A549 (cell line): ENCODE results near the gene SETD7. TPM values are rescaled to one million over a fixed set of nuclear protein-coding genes. Genes with fewer than 3 reads are reported as not detected.

Experiments used
- ATAC-seq, 2 experiments: fragments of 200-7000 bp in 1 of 2; fragments of >200 bp in 1 of 2; cut with Nextera tagmentation in 1 of 2; cut with Tn5 transposase in 1 of 2; 3 replicates each; pipeline versions ENCODE4 v1.8.0 to v1.9.1; 2018 to 2020; ENCODE audit warnings: mild to moderate bottlenecking in 1 of 2, moderate library complexity in 1 of 2
- CTCF ChIA-PET: fragments of 300-600 bp; sonication (Branson Sonifier 250); formaldehyde crosslinking; extraction: SDS; loops from one replicate; lab custom pipeline; 2021; ENCODE audit warnings: antibody characterized with exemption, inconsistent platforms; lab: Yijun Ruan, JAX
- POLR2A ChIA-PET: fragments of 350-600 bp; formaldehyde crosslinking; extraction: SDS; loops from one replicate; lab custom pipeline; 2021; ENCODE audit warnings: antibody characterized with exemption, inconsistent platforms; lab: Yijun Ruan, JAX
- DNase-seq, 2 experiments: peaks; one replicate each; pipeline versions ENCODE4 v3.0.0 to v3.0.0-alpha.2; 2011 to 2016; ENCODE audit warnings: low read depth in 1 of 2, low spot score in 1 of 2
- FAIRE-seq: peaks from 2 replicates; lab custom pipeline; 2011; peaks lifted over from hg19 to GRCh38; lab: Jason Lieb, UNC
- H3K27ac ChIP-seq, 2 experiments: fragments of >200 bp; sonication (Bioruptor Twin); formaldehyde crosslinking; 3 replicates each; pipeline ENCODE4 v1.5.1; 2016 to 2017
- H3K4me1 ChIP-seq: fragments of >200 bp; sonication (Bioruptor Twin); formaldehyde crosslinking; 3 replicates; pipeline ENCODE4 v1.6.1; 2016
- H3K4me2 ChIP-seq: fragments of >200 bp; sonication (Bioruptor Twin); formaldehyde crosslinking; 3 replicates; pipeline ENCODE4 v1.6.1; 2016
- H3K4me3 ChIP-seq: fragments of >200 bp; sonication (Bioruptor Twin); formaldehyde crosslinking; 3 replicates; pipeline ENCODE4 v1.5.1; 2016
- H3K9me3 ChIP-seq: fragments of >200 bp; sonication (Bioruptor Twin); formaldehyde crosslinking; 3 replicates; pipeline ENCODE4 v1.6.1; 2016
- CBX8 ChIP-seq: fragments of 200-600 bp; sonication (generic); IDR thresholded peaks from 2 replicates; pipeline ENCODE4 v1.6.1; 2016
- CEBPB ChIP-seq, 2 experiments: fragments of >200 bp in 1 of 2; sonication (Bioruptor Twin) in 1 of 2; formaldehyde crosslinking in 1 of 2; IDR thresholded peaks; 2 replicates each; pipeline ENCODE4 v1.6.1; 2012 to 2016
- EHF ChIP-seq: fragments of 250-450 bp; sonication (Bioruptor Pico); IDR thresholded peaks from 2 replicates; pipeline ENCODE4 v1.5.0; 2020; ENCODE audit warnings: mild to moderate bottlenecking
- ESRRA ChIP-seq: fragments of 150-350 bp; IDR thresholded peaks from 2 replicates; pipeline ENCODE4 v1.6.1; 2014; ENCODE audit warnings: mild to moderate bottlenecking, low read length, borderline replicate concordance
- FOSB ChIP-seq: fragments of 250-450 bp; sonication (Bioruptor Pico); IDR thresholded peaks from 2 replicates; pipeline ENCODE4 v1.5.0; 2020; ENCODE audit warnings: mild to moderate bottlenecking, moderate library complexity
- HOXB13 ChIP-seq: fragments of 250-450 bp; sonication (Bioruptor Pico); IDR thresholded peaks from 2 replicates; pipeline ENCODE4 v1.5.0; 2020; ENCODE audit warnings: low read depth, mild to moderate bottlenecking, moderate library complexity
- KDM5A ChIP-seq: fragments of 200-600 bp; sonication (generic); IDR thresholded peaks from 2 replicates; pipeline ENCODE4 v1.6.1; 2016; ENCODE audit warnings: antibody characterized with exemption, mild to moderate bottlenecking
- MAZ ChIP-seq: fragments of 150-350 bp; IDR thresholded peaks from 2 replicates; pipeline ENCODE4 v1.6.1; 2014; ENCODE audit warnings: antibody characterized with exemption, low read depth, low read length, borderline replicate concordance
- RAD21 ChIP-seq, 2 experiments: fragments of >200 bp in 1 of 2; sonication (Bioruptor Twin) in 1 of 2; formaldehyde crosslinking in 1 of 2; IDR thresholded peaks in 1 of 2; conservative IDR thresholded peaks in 1 of 2; 2 replicates in 1 of 2; 3 replicates in 1 of 2; pipeline ENCODE4 v1.6.1; 2012 to 2018; ENCODE audit warnings: inconsistent platforms in 1 of 2
- RFX5 ChIP-seq: fragments of 450-650 bp; IDR thresholded peaks from 2 replicates; pipeline ENCODE4 v1.7.1; 2014; ENCODE audit warnings: antibody characterized with exemption, mild to moderate bottlenecking, moderate library complexity
- SMC3 ChIP-seq: fragments of >200 bp; sonication (Bioruptor Twin); formaldehyde crosslinking; IDR thresholded peaks from 3 replicates; pipeline ENCODE4 v1.6.1; 2018; ENCODE audit warnings: inconsistent platforms
- ZNF302 ChIP-seq: fragments of 250-450 bp; sonication (Bioruptor Pico); IDR thresholded peaks from 2 replicates; pipeline ENCODE4 v1.9.0; 2021; ENCODE audit warnings: inconsistent platforms, mild to moderate bottlenecking, moderate library complexity
- WGBS: methylation state at CpG from one replicate; pipeline ENCODE4 v1.1.6; 2017; ENCODE audit errors: missing lambda C conversion rate; 5-methylcytosine and 5-hydroxymethylcytosine counted together
- polyA plus RNA-seq, 4 experiments: library from polyadenylated mRNA; depleted of rRNA in 3 of 4; stranded (reverse); fragments of >200 nt; fragmentation: RNase III in 1 of 4; extraction: RNeasy Plus Mini Kit Qiagen cat#74134 plus additional on column Dnase treatment in 1 of 4; gene quantifications; 2 replicates in 3 of 4; 3 replicates in 1 of 4; pipeline ENCODE4 v1.2.3, GENCODE V29; 2011 to 2017
- TF ChIP-seq, protein P1 (sequence below): fragments of 200-600 bp; sonication (generic); IDR thresholded peaks from 2 replicates; pipeline ENCODE4 v1.6.1; 2016; ENCODE audit warnings: antibody characterized with exemption, mild to moderate bottlenecking, moderate library complexity

Gene SETD7
- polyA plus RNA-seq, 2 of the 4 experiments (the other 2 are of a cell fraction), result 30.6 to 39.1 TPM

- TF ChIP-seq, protein P1, sequence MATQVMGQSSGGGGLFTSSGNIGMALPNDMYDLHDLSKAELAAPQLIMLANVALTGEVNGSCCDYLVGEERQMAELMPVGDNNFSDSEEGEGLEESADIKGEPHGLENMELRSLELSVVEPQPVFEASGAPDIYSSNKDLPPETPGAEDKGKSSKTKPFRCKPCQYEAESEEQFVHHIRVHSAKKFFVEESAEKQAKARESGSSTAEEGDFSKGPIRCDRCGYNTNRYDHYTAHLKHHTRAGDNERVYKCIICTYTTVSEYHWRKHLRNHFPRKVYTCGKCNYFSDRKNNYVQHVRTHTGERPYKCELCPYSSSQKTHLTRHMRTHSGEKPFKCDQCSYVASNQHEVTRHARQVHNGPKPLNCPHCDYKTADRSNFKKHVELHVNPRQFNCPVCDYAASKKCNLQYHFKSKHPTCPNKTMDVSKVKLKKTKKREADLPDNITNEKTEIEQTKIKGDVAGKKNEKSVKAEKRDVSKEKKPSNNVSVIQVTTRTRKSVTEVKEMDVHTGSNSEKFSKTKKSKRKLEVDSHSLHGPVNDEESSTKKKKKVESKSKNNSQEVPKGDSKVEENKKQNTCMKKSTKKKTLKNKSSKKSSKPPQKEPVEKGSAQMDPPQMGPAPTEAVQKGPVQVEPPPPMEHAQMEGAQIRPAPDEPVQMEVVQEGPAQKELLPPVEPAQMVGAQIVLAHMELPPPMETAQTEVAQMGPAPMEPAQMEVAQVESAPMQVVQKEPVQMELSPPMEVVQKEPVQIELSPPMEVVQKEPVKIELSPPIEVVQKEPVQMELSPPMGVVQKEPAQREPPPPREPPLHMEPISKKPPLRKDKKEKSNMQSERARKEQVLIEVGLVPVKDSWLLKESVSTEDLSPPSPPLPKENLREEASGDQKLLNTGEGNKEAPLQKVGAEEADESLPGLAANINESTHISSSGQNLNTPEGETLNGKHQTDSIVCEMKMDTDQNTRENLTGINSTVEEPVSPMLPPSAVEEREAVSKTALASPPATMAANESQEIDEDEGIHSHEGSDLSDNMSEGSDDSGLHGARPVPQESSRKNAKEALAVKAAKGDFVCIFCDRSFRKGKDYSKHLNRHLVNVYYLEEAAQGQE, result no peak
- TF ChIP-seq ZNF302 (CRISPR knock-in tag) (no peak), RAD21 (conservative IDR thresholded peaks at IDR 0.05 in 1 of 2, IDR thresholded peaks at IDR 0.05 in 1 of 2) (no peak), RFX5 (no peak)
These were observed 19.1 kb upstream of the SETD7 start (continued) for GRCh38 chr4:139575072-139575471.

DNA sequence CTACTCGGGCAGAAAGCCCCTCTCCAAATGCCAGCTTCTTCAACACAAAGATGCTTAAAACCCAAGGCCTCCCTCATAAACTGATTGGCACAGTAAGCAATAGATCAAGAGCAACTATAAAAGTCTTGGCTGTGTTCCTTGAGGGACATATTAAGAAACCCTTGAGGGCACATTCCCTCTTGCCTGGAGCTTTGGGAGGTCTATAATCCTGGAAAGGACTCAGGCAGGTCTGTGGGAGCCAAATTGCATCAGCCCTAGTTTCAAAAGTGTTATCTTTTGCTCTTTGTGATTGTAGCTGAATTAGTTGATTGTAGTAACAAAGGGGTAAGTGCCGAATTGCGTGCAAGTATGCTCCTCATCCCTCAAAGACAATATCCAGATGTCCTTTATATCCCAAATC lies 18.6 kb upstream of the SETD7 start:
- Histone ChIP-seq H3K4me1 (no peaks in the 10 kb centered on the region), H3K27ac (no peak overlapping the region), H3K4me2 (no peak overlapping the region), H3K4me3 (no peak overlapping the region), H3K9me3 (no peaks in the 10 kb centered on the region)
- no peak for TF ChIP-seq CBX8
- 88% methylated on average over 3 of the region's 3 CpGs for WGBS
- FAIRE-seq (no peak), ATAC-seq (no peak), DNase-seq (no peak)
- POLR2A ChIA-PET, result no interaction called here
- CTCF ChIA-PET, result interaction anchor here (0.9 kb wide), 1 partner anchor 28 kb away, joined by 4 read pairs; no protein-coding TSS in a partner anchor

- Histone ChIP-seq H3K4me1 (no peaks in the 10 kb centered on the region), H3K4me2 (no peak overlapping the region), H3K27ac (no peak overlapping the region), H3K9me3 (no peaks in the 10 kb centered on the region), H3K4me3 (no peak overlapping the region)
- ChIA-PET POLR2A (no interaction called here), CTCF (interaction anchor here (1.9 kb wide), 1 partner anchor 14 kb away, joined by 6 read pairs; no protein-coding TSS in a partner anchor)
- no peak for FAIRE-seq
- DNase-seq, result no peak
- 90% methylated on average over 10 of the region's 10 CpGs for WGBS
- no peak for TF ChIP-seq FOSB
- TF ChIP-seq EHF (CRISPR knock-in tag), result no peak
- no peak for TF ChIP-seq CEBPB (IDR thresholded peaks at IDR 0.05)
- TF ChIP-seq KDM5A, result no peak
- no peak for TF ChIP-seq SMC3
- no peak for TF ChIP-seq RAD21 (conservative IDR thresholded peaks at IDR 0.05 in 1 of 2, IDR thresholded peaks at IDR 0.05 in 1 of 2)
- no peak for ATAC-seq
These were observed 12.4 kb upstream of the SETD7 start for GRCh38 chr4:139568206-139568955.

GRCh38 chr4:139567159-139567870 lies 11.3 kb upstream of the SETD7 start:
- Histone ChIP-seq H3K27ac (no peak overlapping the region), H3K9me3 (no peaks in the 10 kb centered on the region), H3K4me1 (no peaks in the 10 kb centered on the region), H3K4me2 (no peak overlapping the region), H3K4me3 (no peak overlapping the region)
- CTCF ChIA-PET, result interaction anchor here (1.0 to 2.2 kb wide), 2 partner anchors 15 to 48 kb away, joined by 3 to 4 read pairs; no protein-coding TSS in a partner anchor
- no peak for ATAC-seq
- no peak for FAIRE-seq
- TF ChIP-seq HOXB13 (CRISPR knock-in tag) (no peak), ESRRA (no peak), RAD21 (conservative IDR thresholded peaks at IDR 0.05 in 1 of 2, IDR thresholded peaks at IDR 0.05 in 1 of 2) (no peak), MAZ (no peak), ZNF302 (CRISPR knock-in tag) (no peak)
- 80% methylated on average over 7 of the region's 7 CpGs for WGBS
- POLR2A ChIA-PET, result no interaction called here
- DNase-seq, result no peak
